ENCODE measurements around the gene SERINC3. TPM values are rescaled to one million over a fixed set of nuclear protein-coding genes. Genes with fewer than 3 reads are reported as not detected.

Gene SERINC3
- total and polyA plus RNA-seq, 2 donors (not counting 1 experiment from before 2014, with no cell fraction given): 31.4 to 51.6 TPM

DNA sequence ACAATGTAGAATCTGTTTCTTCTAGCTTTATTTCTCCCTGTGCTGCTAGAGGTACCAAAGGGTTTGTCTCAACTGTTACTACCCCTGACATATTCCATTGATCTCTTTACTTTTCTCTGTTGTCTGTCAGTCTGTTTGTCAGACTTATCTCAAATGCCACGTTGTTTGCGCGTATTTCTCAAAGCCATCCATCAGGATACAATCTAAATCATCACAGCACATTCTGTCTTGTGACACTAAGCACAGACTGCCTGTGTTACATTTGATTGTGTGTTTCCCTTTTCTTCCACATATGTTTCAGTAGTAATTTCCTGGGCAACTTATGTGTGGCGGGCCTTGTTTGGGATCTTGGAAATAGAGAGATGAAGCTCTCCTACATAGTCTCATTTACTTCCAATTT is 30.2 kb upstream of the SERINC3 start:
- H2AFZ ChIP-seq (ENCODE audit: insufficient read depth, low read depth, low read length, poor library complexity, severe bottlenecking): no peak overlapping the region
- no peak overlapping the region for H3K4me3 ChIP-seq (ENCODE audit: control extremely low read depth in 1 of 5, extremely low read depth in 1 of 5, insufficient read depth in 1 of 5, low read depth in 2 of 5, low read length in 4 of 5)
- Mint-ChIP-seq H3K9me3 (ENCODE audit: insufficient read depth) (no peaks in the 10 kb centered on the region), H3K27me3 (peaks cover 5% of the 10 kb centered on the region), H3K27ac (no peak overlapping the region), H3K4me3 (no peak overlapping the region), H3K4me1 (no peaks in the 10 kb centered on the region)
- no peaks in the 10 kb centered on the region for H3K4me1 ChIP-seq (ENCODE audit: control insufficient read depth in 2 of 2, insufficient read depth in 2 of 2, low read length in 2 of 2)
- no peaks in the 10 kb centered on the region for H3K79me2 ChIP-seq (ENCODE audit: control insufficient read depth, insufficient read depth, low read length)
- H4K20me1 ChIP-seq (ENCODE audit: control insufficient read depth, insufficient read depth, low read length, poor library complexity, severe bottlenecking): no peaks in the 10 kb centered on the region
- H3K9ac ChIP-seq (ENCODE audit: low read length): no peak overlapping the region
- no peak for DNase-seq
- ChIA-PET POLR2A (no interaction called here), CTCF (no interaction called here)
- H3K9me3 ChIP-seq (ENCODE audit: control extremely low read depth in 1 of 3, control insufficient read depth in 2 of 3, insufficient read depth in 1 of 3, low read length in 2 of 3): no peaks in the 10 kb centered on the region
- intact Hi-C loops (cut with micrococcal nuclease): no loop called here
- H3K27ac ChIP-seq (ENCODE audit: low read length in 2 of 2): no peak overlapping the region
- 100% methylated on average over 2 of the region's 4 CpGs for WGBS (ENCODE audit: insufficient coverage)
- H3K36me3 ChIP-seq (replicated peaks in 1 of 2; ENCODE audit: control extremely low read depth in 1 of 2, control insufficient read depth in 1 of 2, extremely low read depth in 1 of 2, insufficient read depth in 2 of 2, low read length in 1 of 2): no peaks in the 10 kb centered on the region
- no peak for ATAC-seq (ENCODE audit: low read depth)
- no peaks in the 10 kb centered on the region for H3K27me3 ChIP-seq (replicated peaks in 1 of 4; ENCODE audit: control extremely low read depth in 1 of 4, control insufficient read depth in 3 of 4, insufficient read depth in 4 of 4, low read length in 3 of 4)
- no peak overlapping the region for H3K4me2 ChIP-seq (replicated peaks; ENCODE audit: low read depth, low read length, poor library complexity, severe bottlenecking)
- no peak for TF ChIP-seq EZH2 (IDR thresholded peaks at IDR 0.05; ENCODE audit: borderline replicate concordance, insufficient read depth, low read depth, low read length, poor library complexity, severe bottlenecking)
- TF ChIP-seq, protein P1, sequence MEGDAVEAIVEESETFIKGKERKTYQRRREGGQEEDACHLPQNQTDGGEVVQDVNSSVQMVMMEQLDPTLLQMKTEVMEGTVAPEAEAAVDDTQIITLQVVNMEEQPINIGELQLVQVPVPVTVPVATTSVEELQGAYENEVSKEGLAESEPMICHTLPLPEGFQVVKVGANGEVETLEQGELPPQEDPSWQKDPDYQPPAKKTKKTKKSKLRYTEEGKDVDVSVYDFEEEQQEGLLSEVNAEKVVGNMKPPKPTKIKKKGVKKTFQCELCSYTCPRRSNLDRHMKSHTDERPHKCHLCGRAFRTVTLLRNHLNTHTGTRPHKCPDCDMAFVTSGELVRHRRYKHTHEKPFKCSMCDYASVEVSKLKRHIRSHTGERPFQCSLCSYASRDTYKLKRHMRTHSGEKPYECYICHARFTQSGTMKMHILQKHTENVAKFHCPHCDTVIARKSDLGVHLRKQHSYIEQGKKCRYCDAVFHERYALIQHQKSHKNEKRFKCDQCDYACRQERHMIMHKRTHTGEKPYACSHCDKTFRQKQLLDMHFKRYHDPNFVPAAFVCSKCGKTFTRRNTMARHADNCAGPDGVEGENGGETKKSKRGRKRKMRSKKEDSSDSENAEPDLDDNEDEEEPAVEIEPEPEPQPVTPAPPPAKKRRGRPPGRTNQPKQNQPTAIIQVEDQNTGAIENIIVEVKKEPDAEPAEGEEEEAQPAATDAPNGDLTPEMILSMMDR (IDR thresholded peaks at IDR 0.05): no peak

DNA sequence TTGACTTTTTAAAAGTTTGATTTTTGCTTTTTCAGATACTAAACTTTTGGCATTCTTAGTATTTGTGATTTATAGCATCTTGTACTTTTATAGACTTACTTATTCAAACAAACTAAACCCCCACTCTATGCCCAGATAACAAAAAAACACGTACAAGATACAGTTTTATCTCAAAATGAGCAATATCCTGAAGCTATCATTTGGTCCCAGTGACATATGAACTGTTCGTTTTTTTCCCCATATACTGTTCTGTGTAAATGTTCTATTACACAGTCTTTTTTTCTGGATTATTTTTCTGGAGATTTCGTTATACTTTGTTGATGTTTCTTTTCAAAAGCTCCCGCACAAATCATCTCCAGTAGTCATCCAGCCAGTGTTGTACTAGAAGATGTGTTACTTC is 27.3 kb upstream of the SERINC3 start:
- Histone ChIP-seq H3K9me3 (ENCODE audit: control extremely low read depth in 1 of 3, control insufficient read depth in 2 of 3, insufficient read depth in 1 of 3, low read length in 2 of 3) (no peaks in the 10 kb centered on the region), H3K4me1 (ENCODE audit: control insufficient read depth in 2 of 2, insufficient read depth in 2 of 2, low read length in 2 of 2) (no peaks in the 10 kb centered on the region), H3K4me2 (replicated peaks; ENCODE audit: low read depth, low read length, poor library complexity, severe bottlenecking) (no peak overlapping the region), H3K79me2 (ENCODE audit: control insufficient read depth, insufficient read depth, low read length) (no peaks in the 10 kb centered on the region), H3K9ac (ENCODE audit: low read length) (no peak overlapping the region), H3K36me3 (replicated peaks in 1 of 2; ENCODE audit: control extremely low read depth in 1 of 2, control insufficient read depth in 1 of 2, extremely low read depth in 1 of 2, insufficient read depth in 2 of 2, low read length in 1 of 2) (no peaks in the 10 kb centered on the region), H2AFZ (ENCODE audit: insufficient read depth, low read depth, low read length, poor library complexity, severe bottlenecking) (no peak overlapping the region), H3K27ac (ENCODE audit: low read length in 2 of 2) (no peak overlapping the region), H3K27me3 (replicated peaks in 1 of 4; ENCODE audit: control extremely low read depth in 1 of 4, control insufficient read depth in 3 of 4, insufficient read depth in 4 of 4, low read length in 3 of 4) (no peaks in the 10 kb centered on the region), H3K4me3 (ENCODE audit: control extremely low read depth in 1 of 5, extremely low read depth in 1 of 5, insufficient read depth in 1 of 5, low read depth in 2 of 5, low read length in 4 of 5) (no peak overlapping the region), H4K20me1 (ENCODE audit: control insufficient read depth, insufficient read depth, low read length, poor library complexity, severe bottlenecking) (no peaks in the 10 kb centered on the region)
- POLR2A ChIA-PET: no interaction called here
- H3K27ac Mint-ChIP-seq: no peak overlapping the region
- H3K9me3 Mint-ChIP-seq (ENCODE audit: insufficient read depth): no peaks in the 10 kb centered on the region
- CTCF ChIA-PET: interaction anchor here (0.8 to 1.3 kb wide), 2 partner anchors 27 to 132 kb away, joined by 3 read pairs; no protein-coding TSS in a partner anchor
- TF ChIP-seq EZH2 (IDR thresholded peaks at IDR 0.05; ENCODE audit: borderline replicate concordance, insufficient read depth, low read depth, low read length, poor library complexity, severe bottlenecking): no peak
- TF ChIP-seq, protein P1 (IDR thresholded peaks at IDR 0.05): no peak
- no peak overlapping the region for H3K4me3 Mint-ChIP-seq
- peaks cover 5% of the 10 kb centered on the region for H3K27me3 Mint-ChIP-seq
- WGBS (ENCODE audit: insufficient coverage): no CpG with 5 or more reads among the region's 4 CpGs
- no peak for ATAC-seq (ENCODE audit: low read depth)
- intact Hi-C loops (cut with micrococcal nuclease): no loop called here
- no peak for DNase-seq
- no peaks in the 10 kb centered on the region for H3K4me1 Mint-ChIP-seq

Data from B cell (primary cell).